GM23338 (cell line): ENCODE measurements around the gene GAA. TPM values are rescaled to one million over a fixed set of nuclear protein-coding genes. Genes with fewer than 3 reads are reported as not detected.

Experiments used
- ATAC-seq: fragments of 200-7000 bp; cut with Tn5 transposase; 3 replicates; pipeline ENCODE4 v1.9.1; 2020
- DNase-seq: peaks from one replicate; pipeline ENCODE4 v3.0.0-alpha.2; 2015; ENCODE audit warnings: low spot score
- H2AFZ ChIP-seq: fragments of 200-600 bp; sonication (generic); 2 replicates; pipeline ENCODE4 v1.8.0; 2016; ENCODE audit warnings: antibody characterized with exemption, mild to moderate bottlenecking, moderate library complexity
- H3F3A ChIP-seq: fragments of 200-600 bp; sonication (generic); replicated peaks from 2 replicates; pipeline ENCODE4 v1.8.0; 2017; ENCODE audit warnings: antibody characterized with exemption, mixed run types, low read depth
- H3K27ac ChIP-seq: fragments of 200-600 bp; sonication (generic); 2 replicates; pipeline ENCODE4 v1.6.1; 2016; ENCODE audit warnings: low read depth
- H3K27me3 ChIP-seq: fragments of 200-600 bp; sonication (generic); 2 replicates; pipeline ENCODE4 v1.8.0; 2016; ENCODE audit warnings: mild to moderate bottlenecking, mixed run types, moderate library complexity; ENCODE audit not compliant: insufficient read depth
- H3K36me3 ChIP-seq: fragments of 200-600 bp; sonication (generic); 2 replicates; pipeline ENCODE4 v1.8.0; 2016; ENCODE audit warnings: mild to moderate bottlenecking; ENCODE audit not compliant: insufficient read depth
- H3K4me1 ChIP-seq: fragments of 200-600 bp; sonication (generic); 2 replicates; pipeline ENCODE4 v1.8.0; 2016; ENCODE audit warnings: mild to moderate bottlenecking, moderate library complexity; ENCODE audit not compliant: insufficient read depth
- H3K4me2 ChIP-seq: fragments of 200-600 bp; sonication (generic); 2 replicates; pipeline ENCODE4 v1.7.1; 2017; ENCODE audit warnings: mixed run types
- H3K4me3 ChIP-seq: fragments of 200-600 bp; sonication (generic); 2 replicates; pipeline ENCODE4 v1.6.1; 2016; ENCODE audit warnings: mixed run types
- H3K79me2 ChIP-seq: fragments of 200-600 bp; sonication (generic); replicated peaks from 2 replicates; pipeline ENCODE4 v1.8.0; 2017; ENCODE audit warnings: mild to moderate bottlenecking; ENCODE audit not compliant: insufficient read depth
- H3K9me2 ChIP-seq: fragments of 200-600 bp; sonication (generic); 2 replicates; pipeline ENCODE4 v1.8.0; 2017; ENCODE audit not compliant: insufficient read depth
- H4K20me1 ChIP-seq: fragments of 200-600 bp; sonication (generic); replicated peaks from 2 replicates; pipeline ENCODE4 v1.8.0; 2017; ENCODE audit warnings: mild to moderate bottlenecking; ENCODE audit not compliant: insufficient read depth
- H3K27ac Mint-ChIP-seq: 2 replicates; pipeline ENCODE4 v1.8.0; 2020; ENCODE audit warnings: inconsistent platforms, mild to moderate bottlenecking, moderate library complexity, mixed read lengths
- H3K27me3 Mint-ChIP-seq: 3 replicates; pipeline ENCODE4 v1.8.0; 2022; ENCODE audit warnings: low read depth, mild to moderate bottlenecking, moderate library complexity, mixed read lengths, inconsistent platforms; ENCODE audit not compliant: insufficient read depth, poor library complexity
- H3K36me3 Mint-ChIP-seq: 3 replicates; pipeline ENCODE4 v1.8.0; 2021; ENCODE audit warnings: low read depth, mild to moderate bottlenecking, inconsistent platforms, moderate library complexity, mixed read lengths
- H3K4me1 Mint-ChIP-seq: 3 replicates; pipeline ENCODE4 v1.8.0; 2020; ENCODE audit warnings: mild to moderate bottlenecking, inconsistent platforms, mixed read lengths
- H3K4me3 Mint-ChIP-seq: 3 replicates; pipeline ENCODE4 v1.8.0; 2021; ENCODE audit warnings: moderate library complexity, mild to moderate bottlenecking, inconsistent platforms, mixed read lengths
- H3K9me3 Mint-ChIP-seq: 3 replicates; pipeline ENCODE4 v1.8.0; 2020; ENCODE audit warnings: moderate library complexity, mild to moderate bottlenecking, inconsistent platforms, mixed read lengths
- EZH2 ChIP-seq: fragments of 200-600 bp; sonication (generic); IDR thresholded peaks from one replicate; pipeline ENCODE4 v1.8.0; 2017; ENCODE audit warnings: antibody characterized with exemption, mild to moderate bottlenecking, low read depth; ENCODE audit not compliant: unreplicated experiment
- NANOG ChIP-seq: IDR thresholded peaks from 2 replicates; pipeline ENCODE4 v1.6.1; 2016; ENCODE audit warnings: antibody characterized with exemption, borderline replicate concordance
- POLR2AphosphoS5 ChIP-seq: IDR thresholded peaks from 2 replicates; pipeline ENCODE4 v1.6.1; 2016; ENCODE audit warnings: antibody characterized with exemption, low read depth
- polyA plus RNA-seq: library from polyadenylated mRNA; unstranded; fragments of >200 nt; fragmentation: Nextera tagmentation; extraction: Ambion mirVana; gene quantifications from 2 replicates; pipeline ENCODE4 v1.2.1, GENCODE V29; 2016
- total RNA-seq: library from RNA; depleted of rRNA; stranded (reverse); fragments of >200 nt; shearing (Covaris generic); gene quantifications from 2 replicates; pipeline ENCODE4 v1.2.3, GENCODE V29; 2014
- TF ChIP-seq, protein P1 (sequence below): fragments of 250-450 bp; sonication (Bioruptor Pico); IDR thresholded peaks from 2 replicates; pipeline ENCODE4 v1.5.0; 2020; ENCODE audit warnings: mild to moderate bottlenecking, moderate library complexity
- TF ChIP-seq, protein P2 (sequence below): IDR thresholded peaks from one replicate; pipeline ENCODE4 v1.6.1; 2018; ENCODE audit warnings: antibody characterized with exemption; ENCODE audit not compliant: unreplicated experiment
- TF ChIP-seq, protein P3 (sequence below): IDR thresholded peaks from 2 replicates; pipeline ENCODE4 v1.6.1; 2016; ENCODE audit warnings: antibody characterized with exemption

Gene GAA
- total and polyA plus RNA-seq, 2 experiments from 2014 or later: 72.5 to 98.1 TPM

DNA sequence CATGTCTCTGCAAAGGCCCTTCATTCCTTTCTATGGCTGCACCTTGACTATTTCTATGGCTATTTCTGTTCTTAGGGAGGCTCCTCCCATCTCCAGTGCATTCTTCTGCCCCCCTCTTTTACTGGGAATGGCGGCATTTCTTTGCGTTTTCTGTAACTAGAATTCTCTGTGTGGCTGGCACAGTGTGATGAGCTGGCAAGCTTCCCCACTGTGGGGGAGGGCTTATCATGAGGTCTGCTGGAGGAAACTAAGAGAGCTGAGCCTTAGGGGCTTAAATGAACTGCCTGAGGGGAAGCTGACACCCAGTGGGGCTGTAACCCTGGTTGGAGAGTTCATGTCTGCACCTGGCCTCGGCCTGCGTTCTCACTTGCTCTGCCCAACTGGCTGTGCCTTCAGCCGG is 67.0 kb downstream of the GAA start:
- Histone ChIP-seq H3K36me3 (no peaks in the 10 kb centered on the region), H3K4me2 (no peak overlapping the region), H3K4me3 (no peak overlapping the region), H4K20me1 (no peaks in the 10 kb centered on the region), H3K27me3 (no peaks in the 10 kb centered on the region), H3K4me1 (no peaks in the 10 kb centered on the region), H3K9me2 (no peaks in the 10 kb centered on the region), H3F3A (no peaks in the 10 kb centered on the region), H3K79me2 (no peaks in the 10 kb centered on the region), H3K27ac (no peak overlapping the region), H2AFZ (no peak overlapping the region)
- DNase-seq (no peak), ATAC-seq (no peak)
- Mint-ChIP-seq H3K4me3 (no peak overlapping the region), H3K4me1 (no peaks in the 10 kb centered on the region), H3K9me3 (no peaks in the 10 kb centered on the region), H3K27ac (no peak overlapping the region), H3K27me3 (peaks cover 13% of the 10 kb centered on the region), H3K36me3 (no peaks in the 10 kb centered on the region)
- TF ChIP-seq EZH2 (no peak), POLR2AphosphoS5 (no peak), NANOG (no peak)
- TF ChIP-seq, protein P1, sequence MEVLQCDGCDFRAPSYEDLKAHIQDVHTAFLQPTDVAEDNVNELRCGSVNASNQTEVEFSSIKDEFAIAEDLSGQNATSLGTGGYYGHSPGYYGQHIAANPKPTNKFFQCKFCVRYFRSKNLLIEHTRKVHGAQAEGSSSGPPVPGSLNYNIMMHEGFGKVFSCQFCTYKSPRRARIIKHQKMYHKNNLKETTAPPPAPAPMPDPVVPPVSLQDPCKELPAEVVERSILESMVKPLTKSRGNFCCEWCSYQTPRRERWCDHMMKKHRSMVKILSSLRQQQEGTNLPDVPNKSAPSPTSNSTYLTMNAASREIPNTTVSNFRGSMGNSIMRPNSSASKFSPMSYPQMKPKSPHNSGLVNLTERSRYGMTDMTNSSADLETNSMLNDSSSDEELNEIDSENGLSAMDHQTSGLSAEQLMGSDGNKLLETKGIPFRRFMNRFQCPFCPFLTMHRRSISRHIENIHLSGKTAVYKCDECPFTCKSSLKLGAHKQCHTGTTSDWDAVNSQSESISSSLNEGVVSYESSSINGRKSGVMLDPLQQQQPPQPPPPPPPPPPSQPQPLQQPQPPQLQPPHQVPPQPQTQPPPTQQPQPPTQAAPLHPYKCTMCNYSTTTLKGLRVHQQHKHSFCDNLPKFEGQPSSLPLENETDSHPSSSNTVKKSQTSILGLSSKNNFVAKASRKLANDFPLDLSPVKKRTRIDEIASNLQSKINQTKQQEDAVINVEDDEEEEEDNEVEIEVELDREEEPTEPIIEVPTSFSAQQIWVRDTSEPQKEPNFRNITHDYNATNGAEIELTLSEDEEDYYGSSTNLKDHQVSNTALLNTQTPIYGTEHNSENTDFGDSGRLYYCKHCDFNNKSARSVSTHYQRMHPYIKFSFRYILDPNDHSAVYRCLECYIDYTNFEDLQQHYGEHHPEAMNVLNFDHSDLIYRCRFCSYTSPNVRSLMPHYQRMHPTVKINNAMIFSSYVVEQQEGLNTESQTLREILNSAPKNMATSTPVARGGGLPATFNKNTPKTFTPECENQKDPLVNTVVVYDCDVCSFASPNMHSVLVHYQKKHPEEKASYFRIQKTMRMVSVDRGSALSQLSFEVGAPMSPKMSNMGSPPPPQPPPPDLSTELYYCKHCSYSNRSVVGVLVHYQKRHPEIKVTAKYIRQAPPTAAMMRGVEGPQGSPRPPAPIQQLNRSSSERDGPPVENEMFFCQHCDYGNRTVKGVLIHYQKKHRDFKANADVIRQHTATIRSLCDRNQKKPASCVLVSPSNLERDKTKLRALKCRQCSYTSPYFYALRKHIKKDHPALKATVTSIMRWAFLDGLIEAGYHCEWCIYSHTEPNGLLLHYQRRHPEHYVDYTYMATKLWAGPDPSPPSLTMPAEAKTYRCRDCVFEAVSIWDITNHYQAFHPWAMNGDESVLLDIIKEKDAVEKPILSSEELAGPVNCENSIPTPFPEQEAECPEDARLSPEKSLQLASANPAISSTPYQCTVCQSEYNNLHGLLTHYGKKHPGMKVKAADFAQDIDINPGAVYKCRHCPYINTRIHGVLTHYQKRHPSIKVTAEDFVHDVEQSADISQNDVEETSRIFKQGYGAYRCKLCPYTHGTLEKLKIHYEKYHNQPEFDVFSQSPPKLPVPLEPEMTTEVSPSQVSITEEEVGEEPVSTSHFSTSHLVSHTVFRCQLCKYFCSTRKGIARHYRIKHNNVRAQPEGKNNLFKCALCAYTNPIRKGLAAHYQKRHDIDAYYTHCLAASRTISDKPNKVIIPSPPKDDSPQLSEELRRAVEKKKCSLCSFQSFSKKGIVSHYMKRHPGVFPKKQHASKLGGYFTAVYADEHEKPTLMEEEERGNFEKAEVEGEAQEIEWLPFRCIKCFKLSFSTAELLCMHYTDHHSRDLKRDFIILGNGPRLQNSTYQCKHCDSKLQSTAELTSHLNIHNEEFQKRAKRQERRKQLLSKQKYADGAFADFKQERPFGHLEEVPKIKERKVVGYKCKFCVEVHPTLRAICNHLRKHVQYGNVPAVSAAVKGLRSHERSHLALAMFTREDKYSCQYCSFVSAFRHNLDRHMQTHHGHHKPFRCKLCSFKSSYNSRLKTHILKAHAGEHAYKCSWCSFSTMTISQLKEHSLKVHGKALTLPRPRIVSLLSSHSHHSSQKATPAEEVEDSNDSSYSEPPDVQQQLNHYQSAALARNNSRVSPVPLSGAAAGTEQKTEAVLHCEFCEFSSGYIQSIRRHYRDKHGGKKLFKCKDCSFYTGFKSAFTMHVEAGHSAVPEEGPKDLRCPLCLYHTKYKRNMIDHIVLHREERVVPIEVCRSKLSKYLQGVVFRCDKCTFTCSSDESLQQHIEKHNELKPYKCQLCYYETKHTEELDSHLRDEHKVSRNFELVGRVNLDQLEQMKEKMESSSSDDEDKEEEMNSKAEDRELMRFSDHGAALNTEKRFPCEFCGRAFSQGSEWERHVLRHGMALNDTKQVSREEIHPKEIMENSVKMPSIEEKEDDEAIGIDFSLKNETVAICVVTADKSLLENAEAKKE (CRISPR knock-in tag): no peak
- TF ChIP-seq, protein P2, sequence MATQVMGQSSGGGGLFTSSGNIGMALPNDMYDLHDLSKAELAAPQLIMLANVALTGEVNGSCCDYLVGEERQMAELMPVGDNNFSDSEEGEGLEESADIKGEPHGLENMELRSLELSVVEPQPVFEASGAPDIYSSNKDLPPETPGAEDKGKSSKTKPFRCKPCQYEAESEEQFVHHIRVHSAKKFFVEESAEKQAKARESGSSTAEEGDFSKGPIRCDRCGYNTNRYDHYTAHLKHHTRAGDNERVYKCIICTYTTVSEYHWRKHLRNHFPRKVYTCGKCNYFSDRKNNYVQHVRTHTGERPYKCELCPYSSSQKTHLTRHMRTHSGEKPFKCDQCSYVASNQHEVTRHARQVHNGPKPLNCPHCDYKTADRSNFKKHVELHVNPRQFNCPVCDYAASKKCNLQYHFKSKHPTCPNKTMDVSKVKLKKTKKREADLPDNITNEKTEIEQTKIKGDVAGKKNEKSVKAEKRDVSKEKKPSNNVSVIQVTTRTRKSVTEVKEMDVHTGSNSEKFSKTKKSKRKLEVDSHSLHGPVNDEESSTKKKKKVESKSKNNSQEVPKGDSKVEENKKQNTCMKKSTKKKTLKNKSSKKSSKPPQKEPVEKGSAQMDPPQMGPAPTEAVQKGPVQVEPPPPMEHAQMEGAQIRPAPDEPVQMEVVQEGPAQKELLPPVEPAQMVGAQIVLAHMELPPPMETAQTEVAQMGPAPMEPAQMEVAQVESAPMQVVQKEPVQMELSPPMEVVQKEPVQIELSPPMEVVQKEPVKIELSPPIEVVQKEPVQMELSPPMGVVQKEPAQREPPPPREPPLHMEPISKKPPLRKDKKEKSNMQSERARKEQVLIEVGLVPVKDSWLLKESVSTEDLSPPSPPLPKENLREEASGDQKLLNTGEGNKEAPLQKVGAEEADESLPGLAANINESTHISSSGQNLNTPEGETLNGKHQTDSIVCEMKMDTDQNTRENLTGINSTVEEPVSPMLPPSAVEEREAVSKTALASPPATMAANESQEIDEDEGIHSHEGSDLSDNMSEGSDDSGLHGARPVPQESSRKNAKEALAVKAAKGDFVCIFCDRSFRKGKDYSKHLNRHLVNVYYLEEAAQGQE: no peak
- TF ChIP-seq, protein P3, sequence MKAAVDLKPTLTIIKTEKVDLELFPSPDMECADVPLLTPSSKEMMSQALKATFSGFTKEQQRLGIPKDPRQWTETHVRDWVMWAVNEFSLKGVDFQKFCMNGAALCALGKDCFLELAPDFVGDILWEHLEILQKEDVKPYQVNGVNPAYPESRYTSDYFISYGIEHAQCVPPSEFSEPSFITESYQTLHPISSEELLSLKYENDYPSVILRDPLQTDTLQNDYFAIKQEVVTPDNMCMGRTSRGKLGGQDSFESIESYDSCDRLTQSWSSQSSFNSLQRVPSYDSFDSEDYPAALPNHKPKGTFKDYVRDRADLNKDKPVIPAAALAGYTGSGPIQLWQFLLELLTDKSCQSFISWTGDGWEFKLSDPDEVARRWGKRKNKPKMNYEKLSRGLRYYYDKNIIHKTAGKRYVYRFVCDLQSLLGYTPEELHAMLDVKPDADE: no peak
